Parathyroid adenoma (tissue), 2 donors: ENCODE measurements around the gene SYNRG.

Experiments used
- H2AFZ ChIP-seq: fragments of 300-600 bp; sonication (generic); one replicate; pipeline ENCODE4 v1.7.0; 2017; ENCODE audit warnings: antibody characterized with exemption, mild to moderate bottlenecking
- H3K27ac ChIP-seq: fragments of 300-600 bp; sonication (generic); one replicate; pipeline ENCODE4 v1.7.0; 2017
- H3K27me3 ChIP-seq: fragments of 300-600 bp; sonication (generic); one replicate; pipeline ENCODE4 v1.7.0; 2017; ENCODE audit warnings: low read length; ENCODE audit not compliant: control insufficient read depth, insufficient read depth
- H3K36me3 ChIP-seq: fragments of 300-600 bp; sonication (generic); one replicate; pipeline ENCODE4 v1.7.0; 2017; ENCODE audit warnings: low read length; ENCODE audit not compliant: control insufficient read depth, insufficient read depth
- H3K4me1 ChIP-seq: fragments of 300-600 bp; sonication (generic); one replicate; pipeline ENCODE4 v1.7.0; 2017; ENCODE audit warnings: control low read depth
- H3K4me2 ChIP-seq: fragments of 300-600 bp; sonication (generic); one replicate; pipeline ENCODE4 v1.7.0; 2017; ENCODE audit warnings: low read length
- H3K4me3 ChIP-seq: fragments of 300-600 bp; sonication (generic); one replicate; pipeline ENCODE4 v1.7.0; 2017; ENCODE audit warnings: low read depth, low read length
- H3K79me2 ChIP-seq: fragments of 300-600 bp; sonication (generic); one replicate; pipeline ENCODE4 v1.7.0; 2017; ENCODE audit warnings: control low read depth
- H3K9ac ChIP-seq: fragments of 300-600 bp; sonication (generic); one replicate; pipeline ENCODE4 v1.7.0; 2017; ENCODE audit warnings: mild to moderate bottlenecking
- H3K9me3 ChIP-seq: fragments of 300-600 bp; sonication (generic); one replicate; pipeline ENCODE4 v1.7.0; 2017; ENCODE audit warnings: low read length; ENCODE audit not compliant: control insufficient read depth
- TF ChIP-seq, protein P1 (sequence below): fragments of 300-600 bp; sonication (generic); IDR thresholded peaks from one replicate; pipeline ENCODE4 v1.7.0; 2017; ENCODE audit warnings: antibody characterized with exemption, mild to moderate bottlenecking
- donor health status: primary hyperparathyroidism.

Gene SYNRG

DNA sequence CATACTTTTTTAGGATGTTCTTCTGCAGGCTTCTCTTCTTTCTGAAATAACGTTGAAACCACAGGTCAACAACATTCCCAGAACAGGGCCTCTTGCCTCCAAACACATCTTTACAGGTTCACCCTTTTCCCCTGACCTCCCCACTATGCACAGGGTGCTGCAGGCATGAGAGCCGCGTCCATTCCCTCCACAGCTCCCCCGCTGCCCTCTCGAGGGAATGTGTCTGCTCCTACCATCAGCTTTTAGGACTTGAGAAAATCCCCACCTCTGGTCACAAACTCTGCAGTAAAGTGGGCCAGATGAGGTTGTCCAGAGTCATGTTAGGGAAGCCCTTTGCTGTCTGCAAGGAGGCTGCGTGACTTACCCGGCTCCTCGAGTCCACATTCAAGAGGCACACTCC is 89.0 kb downstream of the SYNRG start:
- Histone ChIP-seq H3K36me3 (no peaks in the 10 kb centered on the region), H3K9me3 (no peaks in the 10 kb centered on the region)
- TF ChIP-seq, protein P1, sequence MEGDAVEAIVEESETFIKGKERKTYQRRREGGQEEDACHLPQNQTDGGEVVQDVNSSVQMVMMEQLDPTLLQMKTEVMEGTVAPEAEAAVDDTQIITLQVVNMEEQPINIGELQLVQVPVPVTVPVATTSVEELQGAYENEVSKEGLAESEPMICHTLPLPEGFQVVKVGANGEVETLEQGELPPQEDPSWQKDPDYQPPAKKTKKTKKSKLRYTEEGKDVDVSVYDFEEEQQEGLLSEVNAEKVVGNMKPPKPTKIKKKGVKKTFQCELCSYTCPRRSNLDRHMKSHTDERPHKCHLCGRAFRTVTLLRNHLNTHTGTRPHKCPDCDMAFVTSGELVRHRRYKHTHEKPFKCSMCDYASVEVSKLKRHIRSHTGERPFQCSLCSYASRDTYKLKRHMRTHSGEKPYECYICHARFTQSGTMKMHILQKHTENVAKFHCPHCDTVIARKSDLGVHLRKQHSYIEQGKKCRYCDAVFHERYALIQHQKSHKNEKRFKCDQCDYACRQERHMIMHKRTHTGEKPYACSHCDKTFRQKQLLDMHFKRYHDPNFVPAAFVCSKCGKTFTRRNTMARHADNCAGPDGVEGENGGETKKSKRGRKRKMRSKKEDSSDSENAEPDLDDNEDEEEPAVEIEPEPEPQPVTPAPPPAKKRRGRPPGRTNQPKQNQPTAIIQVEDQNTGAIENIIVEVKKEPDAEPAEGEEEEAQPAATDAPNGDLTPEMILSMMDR, result no peak

GRCh38 chr17:37519251-37519985 is 89.8 kb downstream of the SYNRG start:
- no peak overlapping the region for H3K4me3 ChIP-seq
- H3K4me2 ChIP-seq, result no peak overlapping the region
- H3K9me3 ChIP-seq, result no peaks in the 10 kb centered on the region
- no peaks in the 10 kb centered on the region for H3K36me3 ChIP-seq
- no peaks in the 10 kb centered on the region for H3K79me2 ChIP-seq
- H3K9ac ChIP-seq, result no peak overlapping the region
- no peaks in the 10 kb centered on the region for H3K4me1 ChIP-seq
- TF ChIP-seq, protein P1, result no peak
- no peak overlapping the region for H3K27ac ChIP-seq
- no peaks in the 10 kb centered on the region for H3K27me3 ChIP-seq
- no peak overlapping the region for H2AFZ ChIP-seq

More for the DNA sequence above, 89.0 kb downstream of the SYNRG start:
- no peak overlapping the region for H3K27ac ChIP-seq
- no peak overlapping the region for H3K4me2 ChIP-seq
- H2AFZ ChIP-seq, result no peak overlapping the region
- no peaks in the 10 kb centered on the region for H3K27me3 ChIP-seq
- H3K4me1 ChIP-seq, result no peaks in the 10 kb centered on the region
- no peaks in the 10 kb centered on the region for H3K79me2 ChIP-seq
- no peak overlapping the region for H3K9ac ChIP-seq
- H3K4me3 ChIP-seq, result no peak overlapping the region

DNA sequence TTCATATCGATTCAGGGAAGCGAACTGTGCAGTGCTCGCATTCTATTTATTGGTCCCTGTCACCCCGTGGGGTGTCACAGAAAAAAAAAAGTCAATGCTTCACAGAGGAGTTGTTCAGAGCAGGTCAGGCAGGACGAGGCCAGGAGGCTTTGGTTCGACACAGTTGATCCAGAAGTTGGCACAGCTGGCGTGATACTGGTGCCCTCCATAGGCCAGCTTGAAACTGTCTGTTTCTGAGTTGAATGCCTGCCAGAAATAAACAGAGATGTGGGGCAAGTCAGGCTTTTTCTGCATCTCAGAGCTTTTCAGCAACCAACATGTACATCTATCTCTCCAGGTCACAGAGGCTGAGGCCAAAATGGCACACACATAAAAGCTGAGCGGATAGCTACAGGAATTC is 90.4 kb downstream of the SYNRG start:
- H2AFZ ChIP-seq, result no peak overlapping the region
- TF ChIP-seq, protein P1, result no peak
- H3K9me3 ChIP-seq, result no peaks in the 10 kb centered on the region
- no peaks in the 10 kb centered on the region for H3K27me3 ChIP-seq
- no peak overlapping the region for H3K4me2 ChIP-seq
- no peaks in the 10 kb centered on the region for H3K79me2 ChIP-seq
- H3K27ac ChIP-seq, result no peak overlapping the region
- H3K4me1 ChIP-seq, result no peaks in the 10 kb centered on the region
- no peaks in the 10 kb centered on the region for H3K36me3 ChIP-seq
- no peak overlapping the region for H3K4me3 ChIP-seq
- H3K9ac ChIP-seq, result no peak overlapping the region

- no peaks in the 10 kb centered on the region for H3K27me3 ChIP-seq
- H3K79me2 ChIP-seq, result no peaks in the 10 kb centered on the region
- no peaks in the 10 kb centered on the region for H3K9me3 ChIP-seq
- no peak overlapping the region for H2AFZ ChIP-seq
- H3K4me1 ChIP-seq, result no peaks in the 10 kb centered on the region
- TF ChIP-seq, protein P1, result no peak
- no peak overlapping the region for H3K9ac ChIP-seq
- no peak overlapping the region for H3K4me3 ChIP-seq
- no peaks in the 10 kb centered on the region for H3K36me3 ChIP-seq
- H3K27ac ChIP-seq, result no peak overlapping the region
- no peak overlapping the region for H3K4me2 ChIP-seq
Observed at GRCh38 chr17:37517881-37518280, 91.3 kb downstream of the SYNRG start.

DNA sequence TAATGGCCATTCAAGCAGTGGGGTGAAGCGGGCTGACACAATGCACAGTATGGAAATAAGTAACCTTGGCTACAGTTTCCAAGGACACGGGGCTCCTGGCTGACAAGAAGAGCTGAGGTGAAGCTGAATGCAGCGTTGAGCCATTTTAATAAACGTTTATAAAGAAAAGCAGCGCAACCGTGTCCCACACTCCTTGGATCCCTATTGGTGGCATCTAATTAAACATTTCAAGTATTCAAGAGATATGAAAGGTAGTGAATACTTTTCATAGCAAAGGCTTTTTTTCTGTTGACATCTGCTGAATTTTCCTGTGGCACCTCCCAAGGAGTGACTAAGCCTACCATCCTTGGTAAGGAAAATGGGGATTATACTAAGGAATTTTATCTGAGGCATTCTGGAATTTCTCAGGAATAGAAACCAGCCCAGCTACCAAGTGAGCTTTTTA is 93.1 kb downstream of the SYNRG start:
- no peak overlapping the region for H3K4me2 ChIP-seq
- no peaks in the 10 kb centered on the region for H3K9me3 ChIP-seq
- no peak overlapping the region for H3K9ac ChIP-seq
- no peak overlapping the region for H3K4me3 ChIP-seq
- no peak overlapping the region for H2AFZ ChIP-seq
- no peaks in the 10 kb centered on the region for H3K4me1 ChIP-seq
- H3K27me3 ChIP-seq, result no peaks in the 10 kb centered on the region
- H3K36me3 ChIP-seq, result no peaks in the 10 kb centered on the region
- TF ChIP-seq, protein P1, result no peak
- no peak overlapping the region for H3K27ac ChIP-seq
- no peaks in the 10 kb centered on the region for H3K79me2 ChIP-seq
